Stimulated activated CD8-positive, alpha-beta memory T cell treated with anti-CD3 and anti-CD28 coated beads, Interleukin-4, amount 100 ng/mL, for 24 hours (primary cell): ENCODE results near the gene GRIN3B.
"Not testable (repeated sequence)": the region's sequence is repeated elsewhere in the genome, so short reads cannot be mapped to it uniquely, and the experiment has no call there.

Experiments
- DNase-seq: peaks from one replicate; pipeline ENCODE4 v3.0.0-alpha.2; 2020; ENCODE audit warnings: low read depth

The GRIN3B gene

GRCh38 chr19:1019616-1019961 is 19.4 kb downstream of the GRIN3B start:
- DNase-seq = no peak

GRCh38 chr19:1019980-1020867 is 20.0 kb downstream of the GRIN3B start:
- no peak for DNase-seq

- peak; percentile 94 for DNase-seq
Measured at GRCh38 chr19:1020868-1021425, 20.7 kb downstream of the GRIN3B start, which contains the start of gene TMEM259. Gene TMEM259 (minus strand): TSS chr19:1021123. CDS start chr19:1020996, 127 bp downstream.

- DNase-seq = not testable (repeated sequence)
Measured at GRCh38 chr19:1023883-1024188, 23.6 kb downstream of the GRIN3B start.

GRCh38 chr19:1025080-1025479 is 24.9 kb downstream of the GRIN3B start:
- not testable (repeated sequence) for DNase-seq

GRCh38 chr19:1025960-1026782 is 26.0 kb downstream of the GRIN3B start, which contains the start of gene CNN2:
Gene CNN2 (plus strand): TSS chr19:1026608. CDS start chr19:1026662, 54 bp downstream.
- peak; percentile 46 for DNase-seq

- DNase-seq = no peak
Measured at GRCh38 chr19:1026783-1027649, 26.8 kb downstream of the GRIN3B start.

GRCh38 chr19:1027650-1028061 is 27.4 kb downstream of the GRIN3B start:
- no peak for DNase-seq

- no peak for DNase-seq
Measured at GRCh38 chr19:1028062-1028926, 28.1 kb downstream of the GRIN3B start.

GRCh38 chr19:1032264-1032867 is 32.1 kb downstream of the GRIN3B start:
- DNase-seq = no peak

GRCh38 chr19:1035998-1036621 is 35.9 kb downstream of the GRIN3B start:
- DNase-seq = no peak

- DNase-seq = no peak
Measured at GRCh38 chr19:1037621-1038064, 37.4 kb downstream of the GRIN3B start.

GRCh38 chr19:1038978-1039645 is 38.9 kb downstream of the GRIN3B start:
- no peak for DNase-seq

GRCh38 chr19:1039646-1040475 is 39.6 kb downstream of the GRIN3B start, which contains the start of gene ABCA7:
Gene ABCA7 (plus strand): TSS chr19:1040107. CDS start chr19:1041362, 1,255 bp downstream.
- DNase-seq = peak; percentile 99

- peak; percentile 85 for DNase-seq
Measured at GRCh38 chr19:1040476-1041271, 40.5 kb downstream of the GRIN3B start.

GRCh38 chr19:1041272-1041834 is 41.1 kb downstream of the GRIN3B start:
- no peak for DNase-seq
